GM21515 (cell line): ENCODE results near the gene COL18A1.
"Not testable (repeated sequence)": the region's sequence is repeated elsewhere in the genome, so short reads cannot be mapped to it uniquely, and the experiment has no call there.

Experiments
- ATAC-seq: cut with Tn5 transposase; IDR thresholded peaks from one replicate; pipeline ENCODE4 v1.9.1; 2021; ENCODE audit not compliant: unreplicated experiment

Gene COL18A1

GRCh38 chr21:45404730-45405270 is at the start of gene COL18A1:
Gene COL18A1, plus strand, starts transcription at chr21:45405165. Its CDS starts 66 bp downstream, at chr21:45405231.
- ATAC-seq, result no peak

GRCh38 chr21:45355573-45355972 is 49.4 kb upstream of the COL18A1 start:
- ATAC-seq, result no peak

- ATAC-seq, result no peak
These were observed 48.7 kb upstream of the COL18A1 start for GRCh38 chr21:45356251-45356650.

GRCh38 chr21:45356653-45357435 is 48.1 kb upstream of the COL18A1 start:
- no peak for ATAC-seq

- ATAC-seq, result no peak
These were observed 47.3 kb upstream of the COL18A1 start for GRCh38 chr21:45357436-45358260.

DNA sequence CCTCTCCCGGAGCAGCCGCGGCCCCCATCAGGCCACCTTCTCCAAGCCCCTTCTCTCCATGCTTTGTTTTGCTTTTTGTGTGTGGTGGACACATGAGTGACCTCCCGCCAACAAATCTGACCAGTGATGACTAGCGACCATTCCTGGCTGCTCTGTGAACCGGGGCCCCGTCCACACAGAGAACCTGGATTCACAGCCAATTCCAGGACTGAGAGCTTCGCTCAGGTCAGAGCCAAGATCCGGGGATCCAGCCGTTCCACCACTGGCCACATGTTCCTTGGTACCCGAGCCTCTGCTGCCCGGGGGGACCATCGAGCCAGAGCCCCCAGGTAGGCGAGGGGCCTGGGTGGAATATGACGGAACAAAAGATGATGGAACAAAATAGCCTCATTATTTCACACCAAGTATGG is 46.7 kb upstream of the COL18A1 start:
- ATAC-seq, result no peak

DNA sequence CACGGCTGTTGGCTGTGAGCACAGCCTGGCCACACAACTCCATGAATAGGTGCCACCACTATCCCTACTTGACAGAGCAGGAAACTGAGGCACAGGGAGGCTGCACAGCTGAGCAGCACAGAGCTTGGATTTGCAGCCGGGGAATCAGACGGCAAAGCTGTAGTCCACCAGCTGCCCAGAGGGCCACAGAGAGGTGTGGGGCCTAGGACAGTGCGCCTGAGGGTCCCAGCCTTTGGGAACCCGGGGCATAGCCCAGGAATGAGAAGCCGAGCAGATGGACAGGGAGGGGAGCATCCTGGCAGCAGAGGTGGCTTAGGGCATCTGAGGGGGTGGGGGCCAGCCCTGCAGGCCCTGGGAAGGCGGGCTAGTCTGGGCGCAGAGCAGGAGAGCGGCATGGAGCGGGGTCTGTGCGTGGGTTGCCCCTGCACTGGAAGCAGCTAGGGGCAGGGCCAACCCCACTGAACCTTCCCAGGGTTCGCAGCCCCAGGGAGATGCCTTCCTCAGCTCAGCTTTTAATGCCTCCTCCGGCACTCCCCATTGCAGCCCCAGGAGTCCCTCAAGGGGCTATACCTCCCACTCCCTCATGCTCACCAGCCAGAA is 46.2 kb upstream of the COL18A1 start:
- ATAC-seq, result no peak

- no peak for ATAC-seq
These were observed 45.3 kb upstream of the COL18A1 start for GRCh38 chr21:45359451-45360217.

DNA sequence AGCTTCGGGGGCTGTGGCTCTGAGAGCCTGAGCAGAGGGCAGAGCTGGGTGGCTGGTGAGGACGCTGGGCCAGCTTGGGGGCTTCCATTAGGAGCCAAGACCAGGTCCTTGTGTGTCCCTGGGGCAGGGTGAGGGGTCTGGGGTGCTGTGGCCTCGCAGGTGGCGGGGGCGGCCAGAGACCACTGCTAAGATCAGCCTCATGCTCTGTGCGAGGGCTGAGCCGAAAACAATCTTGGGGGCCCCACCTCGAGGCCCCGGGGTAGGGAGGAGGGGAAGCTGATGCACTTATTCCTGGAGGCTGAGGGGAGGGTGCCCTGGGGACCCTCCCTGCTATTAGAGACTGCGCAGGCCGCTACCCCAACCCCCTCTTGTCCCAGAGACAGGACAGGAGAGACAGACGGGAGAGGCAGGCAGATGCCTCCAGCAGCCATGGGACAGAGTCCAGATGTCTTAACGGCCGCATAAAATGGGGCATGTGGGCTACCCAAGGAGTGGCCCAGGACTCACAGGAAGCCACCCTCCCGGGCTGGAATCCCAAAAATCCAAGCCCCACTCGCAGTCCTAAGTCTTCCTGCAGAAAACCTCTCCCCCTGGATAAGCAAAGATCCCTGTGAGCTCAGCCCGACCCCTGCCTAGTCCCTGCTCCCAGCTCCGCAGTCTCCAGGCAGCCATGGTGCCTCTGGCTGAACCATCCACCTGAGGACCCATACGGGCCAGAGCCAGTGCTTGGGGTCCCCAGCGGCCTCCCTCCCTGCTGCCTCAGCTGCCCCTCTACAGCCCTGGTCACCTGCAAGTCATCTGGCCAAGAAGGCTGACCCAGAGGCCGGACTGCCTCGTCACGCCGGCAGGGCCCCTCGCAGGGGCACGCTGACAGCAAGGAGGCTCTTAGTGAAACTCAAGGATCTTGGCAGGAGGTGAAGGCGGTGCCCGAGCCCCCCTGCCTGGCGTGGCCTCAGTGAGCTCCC is 43.6 kb upstream of the COL18A1 start:
- no peak for ATAC-seq

DNA sequence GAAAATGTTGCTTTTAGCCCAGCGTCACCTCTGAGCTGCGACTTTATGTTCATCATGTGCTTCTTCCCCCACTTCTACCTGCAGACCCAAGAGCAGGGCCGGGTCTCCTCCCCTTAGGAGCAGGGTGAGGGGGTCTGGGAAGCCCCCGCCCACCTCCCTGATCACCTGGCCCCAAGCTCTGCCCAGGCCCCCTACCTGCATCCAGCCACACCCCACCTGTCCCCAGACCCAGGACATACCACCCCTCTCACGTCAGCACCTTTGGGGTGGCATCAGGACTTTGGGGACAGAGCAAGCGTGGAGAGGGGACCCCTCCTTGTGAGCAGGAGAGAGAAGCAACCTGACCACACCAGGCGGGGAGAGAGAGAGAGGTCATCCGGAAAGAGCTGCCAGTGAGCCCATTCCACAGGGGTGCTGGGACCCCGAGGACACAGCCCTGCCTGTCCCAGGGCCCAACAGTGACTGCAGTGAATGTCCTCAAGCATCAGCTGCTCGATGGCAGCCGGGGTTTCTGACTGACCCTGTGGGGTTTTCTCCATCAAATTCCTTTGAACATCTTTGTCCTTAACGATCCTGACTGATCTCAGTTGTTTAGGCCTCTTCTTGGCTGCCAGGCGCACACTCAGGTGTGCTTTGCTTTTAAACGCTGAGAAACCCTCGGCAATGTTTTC is 42.8 kb upstream of the COL18A1 start:
- no peak for ATAC-seq

GRCh38 chr21:45362748-45363145 is 42.2 kb upstream of the COL18A1 start:
- no peak for ATAC-seq

GRCh38 chr21:45363272-45363671 is 41.7 kb upstream of the COL18A1 start:
- ATAC-seq, result not testable (repeated sequence)

GRCh38 chr21:45363921-45364467 is 41.0 kb upstream of the COL18A1 start:
- no peak for ATAC-seq

- ATAC-seq, result no peak
These were observed 40.3 kb upstream of the COL18A1 start for GRCh38 chr21:45364468-45365185.

DNA sequence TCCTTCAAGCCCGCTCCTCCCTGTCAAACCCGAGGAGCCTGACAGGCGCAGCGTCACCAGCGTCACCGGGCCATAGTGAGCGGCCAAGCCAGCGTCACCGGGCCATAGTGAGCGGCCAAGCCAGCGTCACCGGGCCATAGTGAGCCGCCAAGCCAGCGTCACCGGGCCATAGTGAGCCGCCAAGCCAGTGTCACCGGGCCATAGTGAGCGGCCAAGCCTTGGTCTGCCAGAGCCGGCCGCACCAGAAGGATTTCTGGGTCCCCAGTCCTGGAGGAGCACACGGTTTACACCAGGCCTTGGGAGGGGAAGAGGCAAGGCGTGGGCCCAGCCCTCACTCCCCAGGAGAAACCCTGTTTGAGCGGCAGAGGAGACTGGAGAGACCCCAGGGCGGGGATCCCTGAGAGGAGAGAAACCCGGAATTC is 39.8 kb upstream of the COL18A1 start:
- no peak for ATAC-seq

- no peak for ATAC-seq
These were observed 39.2 kb upstream of the COL18A1 start for GRCh38 chr21:45365608-45366241.

DNA sequence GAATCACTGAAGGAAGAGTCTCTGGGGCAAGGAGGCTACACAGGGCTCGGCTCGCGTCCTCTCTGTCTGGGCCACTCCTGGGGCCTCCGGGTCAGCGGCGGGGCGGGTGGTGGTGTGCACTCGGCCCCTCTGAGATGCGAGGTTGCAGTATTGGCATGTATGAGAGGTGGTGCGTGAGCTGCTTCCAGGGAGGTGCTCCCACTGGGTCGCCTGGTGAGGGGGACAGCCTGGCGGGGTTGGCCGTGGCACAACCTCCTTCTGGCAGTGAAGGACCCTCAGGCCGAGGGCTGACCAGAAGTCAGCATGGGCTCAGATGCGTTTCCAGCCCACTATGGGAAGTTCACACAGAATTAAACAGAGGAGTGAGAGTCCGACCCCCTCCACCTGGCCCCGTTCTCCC is 38.5 kb upstream of the COL18A1 start:
- no peak for ATAC-seq
